HG03558 (cell line): ENCODE results near the gene TECPR1.
A peak's percentile ranks its signal among the peaks of the same experiment; 100 is the strongest.

Experiments
- ATAC-seq: cut with Tn5 transposase; IDR thresholded peaks from one replicate; pipeline ENCODE4 v1.9.1; 2021; ENCODE audit warnings: moderate number of reproducible peaks; ENCODE audit not compliant: unreplicated experiment; ENCODE audit errors: extremely low read depth

Gene TECPR1

DNA sequence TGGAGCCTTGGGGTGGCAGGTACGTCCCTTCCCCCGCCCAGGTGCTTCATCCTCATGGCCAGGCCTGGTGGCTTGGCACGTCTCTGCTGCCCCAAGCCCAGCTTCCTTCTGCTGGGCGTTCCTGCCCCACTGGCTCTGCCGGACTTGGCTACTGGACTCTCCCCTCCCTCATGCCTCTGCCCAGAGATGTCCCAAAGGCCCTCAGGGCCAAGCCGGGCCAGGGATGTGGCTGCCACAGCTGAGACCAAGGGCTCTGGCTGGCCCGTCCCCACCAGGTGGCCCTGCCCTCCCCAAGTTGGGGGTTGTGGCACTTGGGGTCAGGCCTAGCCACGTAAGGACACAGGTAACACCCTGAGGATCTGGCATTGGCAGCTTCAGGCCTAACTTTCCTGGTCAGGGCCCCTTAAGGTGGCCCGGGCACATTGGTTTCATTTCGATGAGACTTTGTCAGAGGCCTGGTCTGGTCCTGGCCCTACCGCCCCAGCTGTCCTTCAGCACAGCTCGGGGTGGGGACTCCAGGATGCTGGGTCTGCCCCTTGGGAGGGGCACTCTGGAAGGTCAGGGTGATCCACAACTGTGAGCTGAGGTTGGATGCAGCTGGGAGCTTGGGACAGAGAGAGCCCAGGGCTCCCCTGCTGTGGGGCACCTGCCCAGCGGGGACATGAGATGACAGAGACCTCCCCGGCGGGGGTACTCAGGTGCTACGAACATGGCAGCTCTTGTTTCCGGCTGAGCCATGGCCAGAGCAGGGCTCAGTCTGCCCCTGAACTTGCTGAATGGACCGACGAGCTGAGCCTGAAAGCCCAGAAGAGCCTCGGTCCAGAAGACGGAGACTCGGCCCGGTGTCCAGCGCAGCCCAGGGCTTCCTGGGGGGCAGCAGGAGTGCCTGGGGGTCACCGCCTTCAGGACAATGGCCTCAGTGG is 37.9 kb downstream of the TECPR1 start:
- ATAC-seq, result no peak

DNA sequence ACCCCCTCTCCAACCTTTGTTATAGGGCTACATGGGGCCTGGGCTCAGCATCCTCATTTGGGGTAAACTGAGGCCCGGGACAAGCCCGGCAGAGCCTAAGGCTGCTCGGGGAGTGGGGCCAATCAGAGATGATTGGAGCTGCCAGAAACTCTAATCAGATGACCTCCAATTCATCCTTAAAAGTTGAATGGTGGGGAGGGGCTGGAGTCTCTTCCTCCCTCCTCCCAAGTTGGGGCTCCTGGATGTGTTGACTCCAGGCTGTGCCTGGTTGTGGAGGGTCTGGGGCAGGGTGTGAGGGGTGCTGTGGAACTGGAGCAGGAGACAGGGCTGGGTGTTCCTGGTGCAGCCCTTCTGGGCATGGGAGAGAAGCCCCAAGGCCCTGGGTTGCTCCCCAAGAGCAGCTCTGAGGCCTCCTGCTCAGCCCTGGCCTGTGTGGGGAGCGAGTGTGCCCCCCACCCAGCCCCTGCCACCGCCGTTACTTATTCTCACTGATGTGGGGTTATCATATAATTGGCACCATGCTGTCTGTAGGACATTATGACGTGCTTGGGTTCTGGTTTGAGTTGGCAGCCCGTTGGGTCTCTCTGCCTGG is 38.6 kb downstream of the TECPR1 start:
- ATAC-seq, result no peak

DNA sequence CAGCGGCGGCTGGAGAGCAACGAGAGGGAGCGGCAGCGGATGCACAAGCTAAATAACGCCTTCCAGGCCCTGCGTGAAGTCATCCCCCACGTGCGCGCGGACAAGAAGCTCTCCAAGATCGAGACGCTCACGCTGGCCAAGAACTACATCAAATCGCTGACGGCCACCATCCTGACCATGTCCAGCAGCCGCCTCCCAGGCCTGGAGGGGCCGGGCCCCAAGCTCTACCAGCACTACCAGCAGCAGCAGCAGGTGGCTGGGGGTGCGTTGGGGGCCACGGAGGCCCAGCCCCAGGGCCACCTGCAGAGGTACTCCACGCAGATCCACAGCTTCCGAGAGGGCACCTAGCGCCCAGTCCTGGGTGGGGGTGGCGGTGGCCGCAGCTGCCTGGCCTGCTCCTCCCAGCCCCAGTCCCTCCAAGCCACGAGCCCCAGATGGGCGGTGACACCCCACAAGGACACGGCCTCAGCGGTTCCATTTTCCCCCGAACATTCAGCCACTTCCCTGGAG is 39.4 kb downstream of the TECPR1 start:
- no peak for ATAC-seq

DNA sequence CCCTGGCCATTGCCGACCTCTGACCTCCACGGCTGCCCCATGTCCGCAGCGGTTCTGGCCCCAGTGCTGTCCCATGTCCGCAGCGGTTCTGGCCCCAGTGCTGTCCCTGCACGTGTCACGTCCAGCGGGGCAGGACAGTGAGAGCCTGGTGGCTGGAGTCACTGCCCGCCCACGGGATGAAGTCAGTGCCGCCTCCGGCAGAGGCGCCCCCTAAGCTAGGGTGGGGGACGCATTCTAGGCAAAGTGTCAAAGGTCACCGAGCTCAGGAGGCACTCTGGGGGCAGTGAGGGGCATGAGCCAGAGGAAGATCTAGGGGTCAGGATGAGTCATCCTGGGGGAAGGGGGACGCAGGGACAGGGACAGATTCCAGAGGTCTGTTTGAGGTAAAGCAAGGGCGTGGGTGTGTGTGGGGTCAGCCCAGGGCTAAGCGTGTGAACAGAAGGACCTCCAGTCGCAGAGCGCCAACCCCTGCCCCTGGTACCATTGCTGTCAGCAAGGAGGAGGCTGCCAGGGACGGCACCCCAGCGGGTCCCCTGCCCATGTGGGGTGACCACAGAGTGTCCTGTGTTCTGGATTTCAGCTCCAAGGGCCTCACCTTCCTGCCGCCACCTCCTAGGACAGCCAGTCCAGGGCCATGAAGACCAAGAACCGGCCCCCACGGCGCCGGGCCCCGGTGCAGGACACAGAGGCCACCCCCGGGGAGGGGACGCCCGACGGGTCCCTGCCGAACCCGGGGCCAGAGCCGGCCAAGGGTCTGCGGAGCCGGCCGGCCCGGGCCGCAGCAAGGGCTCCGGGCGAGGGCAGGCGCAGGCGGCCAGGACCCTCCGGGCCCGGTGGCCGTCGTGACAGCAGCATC is 40.1 kb downstream of the TECPR1 start:
- ATAC-seq, result no peak

DNA sequence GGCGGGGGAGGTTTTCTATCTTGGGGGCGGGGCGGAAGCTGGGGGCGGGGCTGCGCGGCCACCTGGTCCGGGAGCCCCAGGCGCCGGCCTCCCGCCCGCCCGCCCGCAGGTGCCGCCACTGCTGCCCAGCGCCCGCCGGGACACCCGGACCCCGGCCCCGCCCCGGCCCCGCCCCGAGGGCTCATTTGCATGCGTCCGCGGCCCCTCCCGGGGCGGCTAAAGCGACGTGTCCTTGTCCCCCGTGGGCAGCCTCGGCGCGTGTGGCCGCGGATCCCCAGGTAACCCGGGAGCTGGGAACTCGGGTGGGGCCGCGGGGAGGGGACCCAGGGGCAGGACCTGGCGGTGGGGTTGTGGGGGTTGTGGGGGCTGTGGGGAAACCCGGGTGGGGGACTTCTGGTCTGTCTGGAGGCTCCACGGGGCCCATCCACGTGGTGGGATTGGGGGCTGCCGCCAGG is 40.8 kb downstream of the TECPR1 start, which contains the start of gene BHLHA15:
TSS of gene BHLHA15 (plus strand) at position 219 of the 455 bp plus-strand sequence. CDS start 871 bp downstream, outside the sequence.
- ATAC-seq, result no peak

DNA sequence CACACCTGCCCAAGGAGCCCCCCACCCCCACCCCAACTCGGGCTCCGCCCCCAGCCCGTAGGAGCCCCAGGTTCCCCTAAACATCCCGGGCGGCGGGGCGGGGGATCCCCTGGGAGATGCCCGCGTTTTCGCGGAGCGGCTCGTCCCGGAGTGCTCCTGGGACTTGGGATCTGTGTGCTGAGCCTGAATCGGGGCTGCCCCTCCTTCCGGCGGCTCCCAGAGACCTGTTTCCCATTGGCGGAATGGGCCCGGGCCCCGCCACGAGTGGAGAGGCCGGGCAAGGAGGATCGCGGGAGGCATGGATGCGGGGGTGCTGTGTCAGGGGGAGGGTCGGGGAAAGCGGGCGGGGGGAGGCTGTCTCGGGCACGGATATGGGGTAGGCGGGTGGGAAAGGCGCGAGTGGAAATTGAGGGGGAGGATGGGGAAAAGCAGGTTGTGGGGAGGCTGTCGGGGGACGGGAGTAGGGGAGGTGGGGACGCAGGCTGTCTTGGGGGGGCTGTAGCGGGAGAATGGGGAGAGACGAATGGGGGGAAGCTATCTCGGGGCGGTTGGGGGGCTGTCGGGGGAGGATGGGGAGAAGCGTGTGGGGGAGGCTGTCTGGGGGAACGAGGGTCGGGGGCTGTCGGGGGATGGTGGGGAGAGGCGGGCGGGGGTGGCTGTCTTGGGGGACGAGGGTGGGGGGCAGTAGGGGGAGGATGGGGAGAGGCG is 41.4 kb downstream of the TECPR1 start:
- ATAC-seq, result no peak

DNA sequence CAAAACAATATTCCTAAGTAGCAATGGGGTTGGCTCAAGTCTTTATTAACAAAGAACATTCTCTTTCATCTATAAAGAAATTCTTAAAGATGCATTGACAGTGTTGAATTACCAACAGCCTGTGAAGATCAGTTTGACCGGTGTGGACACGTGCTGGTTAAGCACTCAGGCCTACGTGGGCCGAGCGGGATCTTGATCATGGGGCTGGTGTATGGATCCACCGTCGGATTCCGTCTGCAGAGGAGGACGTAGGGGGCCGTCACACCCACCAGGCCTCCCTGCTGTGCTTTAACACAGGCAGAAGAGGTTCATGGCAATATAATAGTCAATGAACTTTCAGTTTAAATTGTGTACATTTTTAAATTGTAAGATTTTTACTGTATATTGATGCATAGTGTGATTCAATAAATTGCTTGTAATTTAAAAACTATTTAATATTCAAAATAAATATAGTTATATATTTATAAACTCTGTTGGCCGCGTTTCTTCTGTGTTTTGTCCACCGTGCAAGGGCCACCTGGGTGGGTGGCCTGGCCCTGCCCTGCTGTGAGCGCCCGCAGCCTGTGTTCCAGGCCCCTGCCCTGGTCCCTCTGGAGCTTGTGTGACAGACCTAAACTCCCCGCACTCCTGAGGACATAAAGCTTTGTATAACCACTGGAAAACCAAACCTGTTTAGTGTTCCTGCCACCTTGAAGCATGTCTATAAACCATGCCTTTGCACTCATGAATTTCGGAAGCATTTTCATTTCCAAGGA is 42.7 kb downstream of the TECPR1 start:
- ATAC-seq, result no peak

DNA sequence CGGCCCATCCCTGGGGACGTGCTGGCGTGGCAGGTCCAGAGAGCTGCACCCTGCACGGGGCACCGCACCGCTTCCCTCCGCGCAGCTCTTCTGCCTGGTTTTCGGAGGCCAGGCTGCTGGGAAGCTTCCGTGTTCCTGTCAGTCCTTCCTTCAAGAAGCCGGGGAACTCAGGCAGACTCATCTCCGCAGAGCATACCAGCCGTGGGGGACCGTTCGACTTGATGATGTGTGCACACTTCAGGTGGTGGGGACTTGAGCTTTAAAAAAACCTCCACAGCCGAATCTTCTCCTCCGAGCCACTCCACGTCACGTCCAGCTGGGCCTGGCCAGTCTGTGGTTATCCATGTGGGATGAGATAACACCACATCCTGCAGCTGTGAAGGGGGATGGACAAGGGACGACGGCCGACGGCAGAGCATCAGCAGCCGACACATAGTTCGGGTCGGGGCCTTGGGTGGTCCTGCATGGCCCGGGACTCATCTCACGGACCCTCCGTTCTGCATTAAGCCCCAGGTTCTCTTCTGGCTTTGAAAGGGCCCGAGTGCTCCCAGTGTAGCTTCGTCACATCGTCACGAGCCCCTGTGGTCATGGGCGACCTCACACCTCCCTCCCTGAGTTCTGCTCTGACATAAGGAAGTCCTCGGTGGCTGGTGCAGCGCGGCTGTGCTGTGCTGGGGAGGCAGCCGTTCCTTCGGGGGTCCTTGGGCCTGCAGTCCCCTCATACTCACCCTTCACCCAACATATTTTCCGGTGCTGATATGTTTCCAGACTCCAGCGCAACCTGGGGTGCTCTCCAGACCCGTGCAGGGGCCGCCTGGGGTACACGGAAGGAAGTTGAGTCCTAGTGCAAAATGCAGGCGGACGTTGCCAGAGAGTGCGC is 45.3 kb downstream of the TECPR1 start:
- ATAC-seq, result no peak

DNA sequence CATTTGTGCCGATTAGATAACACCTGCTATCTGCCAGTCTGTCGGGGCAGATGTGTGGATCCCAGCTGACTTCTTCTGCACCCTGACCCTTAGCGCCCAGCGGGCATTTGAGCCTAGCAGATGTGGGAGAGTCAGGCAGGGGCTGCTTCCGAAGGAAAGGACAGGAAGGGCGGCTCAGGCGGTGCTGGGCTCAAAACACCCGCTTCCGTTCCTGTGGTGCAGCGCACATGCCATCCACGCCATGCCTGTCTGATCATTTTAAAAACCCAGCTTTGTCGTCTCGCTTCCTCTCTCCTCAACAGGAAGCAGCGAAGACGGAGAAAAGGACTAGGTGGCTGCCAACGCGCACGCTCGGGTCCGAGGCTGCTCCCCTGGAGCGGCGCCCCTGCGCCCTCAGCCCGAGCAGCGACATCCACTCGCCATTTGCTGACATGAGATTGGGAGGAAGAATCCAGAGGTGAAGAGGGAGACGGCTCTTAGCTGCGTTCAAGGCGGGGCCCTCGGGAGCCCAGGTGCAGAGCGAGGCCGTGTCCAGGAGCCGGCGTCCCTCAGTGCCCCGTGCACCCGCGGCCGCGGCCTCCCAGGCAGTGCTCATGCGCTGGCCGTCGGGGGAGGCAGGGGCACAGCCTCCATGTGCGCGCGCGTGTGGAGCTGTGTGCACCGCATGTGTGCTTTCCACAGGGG is 46.7 kb downstream of the TECPR1 start:
- no peak for ATAC-seq

DNA sequence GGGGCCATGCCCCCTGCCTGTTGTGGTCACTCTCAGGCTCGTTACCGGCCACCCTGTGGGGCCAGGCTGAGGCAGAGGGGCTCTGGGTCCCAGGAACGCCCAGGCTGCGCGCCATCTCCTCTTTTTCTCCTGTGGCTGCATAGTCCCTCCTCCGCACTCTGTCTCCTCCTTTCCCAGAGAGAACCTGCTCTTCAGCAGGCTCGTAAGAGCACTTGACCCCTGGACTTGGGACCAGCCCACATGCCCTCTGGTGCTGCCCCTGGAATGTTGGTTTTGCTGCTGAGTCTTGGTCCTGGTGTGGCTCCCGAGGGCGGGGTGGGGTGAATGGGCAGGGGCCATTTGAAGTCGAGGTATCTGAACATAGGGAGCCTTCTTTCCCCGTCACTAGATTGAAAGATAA is 47.4 kb downstream of the TECPR1 start:
- ATAC-seq, result no peak

DNA sequence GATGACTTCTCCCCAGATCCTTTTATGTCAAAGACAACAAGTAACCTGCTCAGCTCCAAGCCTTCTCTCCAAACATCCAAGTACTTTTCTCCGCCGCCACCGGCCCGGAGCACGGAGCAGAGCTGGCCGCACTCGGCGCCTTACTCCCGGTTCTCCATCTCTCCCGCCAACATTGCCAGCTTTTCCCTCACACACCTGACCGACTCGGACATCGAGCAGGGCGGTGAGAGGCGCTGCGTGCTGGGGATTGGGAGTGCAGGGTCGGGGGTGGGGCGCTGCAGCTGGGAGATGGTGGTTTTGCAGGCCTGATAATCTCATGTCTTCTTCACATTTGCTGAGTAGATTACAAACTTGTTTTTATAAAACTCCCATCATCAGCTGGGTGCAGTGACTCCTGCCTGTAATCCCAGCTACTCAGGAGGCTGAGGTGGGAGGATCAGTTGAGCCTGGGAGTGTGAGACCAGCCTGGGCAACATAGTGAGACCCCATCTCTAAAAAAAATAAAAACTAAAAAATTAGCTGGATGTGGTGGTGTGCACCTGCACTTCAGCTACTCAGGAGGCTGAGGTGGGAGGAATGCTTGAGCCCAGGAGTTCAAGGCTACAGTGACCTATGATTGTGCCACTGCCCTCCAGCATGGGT is 47.9 kb downstream of the TECPR1 start:
- no peak for ATAC-seq

DNA sequence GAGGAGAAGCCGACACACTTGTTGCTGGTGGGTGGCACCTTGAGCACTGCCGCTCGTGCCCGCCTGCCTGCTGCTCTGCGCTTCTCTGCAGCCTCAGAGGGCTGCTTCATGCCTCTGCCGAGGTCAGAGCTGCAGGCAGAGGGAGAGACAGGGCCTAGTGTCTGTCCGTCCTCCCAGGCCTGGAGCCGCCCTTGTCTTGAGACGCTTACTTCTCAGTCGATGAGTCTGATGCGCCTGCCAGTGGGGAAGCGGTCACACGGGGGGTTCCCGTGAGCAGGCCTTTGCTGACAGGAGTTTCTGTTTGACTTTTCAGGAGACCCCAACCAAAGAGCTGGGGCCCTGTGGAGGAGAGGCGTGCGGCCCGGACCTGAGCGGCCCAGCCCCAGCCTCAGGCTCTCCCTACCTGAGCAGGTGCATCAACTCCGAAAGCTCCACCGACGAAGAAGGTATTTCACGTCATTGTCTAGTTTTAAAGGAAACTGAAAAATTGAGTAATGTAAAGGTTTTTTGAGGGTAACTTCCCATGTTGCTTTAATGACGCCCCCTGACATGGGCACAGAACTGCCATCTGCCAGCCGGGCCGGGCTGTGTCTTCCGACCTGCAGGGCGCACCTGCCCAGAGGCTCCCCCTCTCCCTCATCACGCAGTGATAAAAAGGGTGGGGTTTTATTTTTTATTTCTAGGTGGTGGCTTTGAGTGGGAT is 48.6 kb downstream of the TECPR1 start:
- peak; percentile 20 for ATAC-seq

DNA sequence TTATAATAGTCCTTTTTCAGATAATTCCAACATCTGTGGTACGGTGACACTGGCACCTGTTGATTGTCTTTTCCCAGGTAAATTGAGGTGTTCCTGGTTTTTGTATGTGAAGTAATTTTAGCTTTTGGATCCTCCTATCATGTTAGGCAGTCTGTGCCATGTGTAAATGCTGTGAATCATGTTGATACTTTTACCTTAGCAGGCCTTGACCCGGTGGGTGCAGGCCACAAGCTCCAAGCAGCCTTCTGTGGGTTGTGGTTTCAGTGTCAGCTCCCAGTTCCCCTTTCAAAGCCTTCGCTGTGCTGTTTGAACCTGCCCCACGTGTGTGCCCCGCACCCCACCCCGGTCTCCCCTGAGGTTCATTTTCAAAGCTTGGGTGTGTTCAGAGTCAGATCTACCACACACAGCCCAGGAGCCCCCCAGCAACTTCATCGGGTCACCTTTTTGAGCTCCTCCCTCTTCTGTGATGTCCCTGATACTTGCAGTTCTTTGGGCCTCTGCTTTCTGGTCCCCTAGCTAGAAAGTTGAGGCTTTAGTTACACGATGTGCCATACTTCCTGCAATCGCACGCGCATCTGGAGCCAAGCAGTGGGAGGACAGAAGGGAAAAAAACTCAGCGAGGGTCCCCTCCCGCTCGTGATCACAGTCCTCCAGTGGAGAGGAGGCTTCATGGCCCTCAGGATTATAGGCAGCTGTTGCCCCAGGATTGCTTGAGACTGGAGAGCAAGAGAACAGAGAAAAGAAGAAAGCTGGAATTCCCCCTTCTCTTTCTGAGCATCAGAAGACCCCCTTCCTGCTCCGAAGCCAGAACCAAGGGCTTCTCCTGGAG is 49.5 kb downstream of the TECPR1 start:
- peak; percentile 74 for ATAC-seq

DNA sequence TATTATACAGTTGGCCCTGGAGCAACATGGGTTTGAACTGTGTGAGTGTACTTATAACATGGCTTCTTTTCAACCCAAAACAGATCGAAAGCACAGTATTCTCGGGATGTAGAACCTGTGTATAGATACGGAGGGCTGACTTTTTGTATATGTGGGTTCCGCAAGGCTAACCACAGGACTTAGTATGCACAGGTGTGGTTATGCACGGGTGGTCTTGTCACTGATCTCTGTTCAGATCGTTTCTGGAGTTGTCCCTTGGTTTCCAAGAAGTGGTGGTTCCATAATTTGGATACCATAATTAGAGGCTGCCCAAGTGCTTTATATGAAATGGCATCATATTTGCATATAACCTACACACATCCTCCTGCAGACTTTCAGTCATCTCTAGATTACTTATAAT is 51.7 kb downstream of the TECPR1 start:
- ATAC-seq, result peak; percentile 29

DNA sequence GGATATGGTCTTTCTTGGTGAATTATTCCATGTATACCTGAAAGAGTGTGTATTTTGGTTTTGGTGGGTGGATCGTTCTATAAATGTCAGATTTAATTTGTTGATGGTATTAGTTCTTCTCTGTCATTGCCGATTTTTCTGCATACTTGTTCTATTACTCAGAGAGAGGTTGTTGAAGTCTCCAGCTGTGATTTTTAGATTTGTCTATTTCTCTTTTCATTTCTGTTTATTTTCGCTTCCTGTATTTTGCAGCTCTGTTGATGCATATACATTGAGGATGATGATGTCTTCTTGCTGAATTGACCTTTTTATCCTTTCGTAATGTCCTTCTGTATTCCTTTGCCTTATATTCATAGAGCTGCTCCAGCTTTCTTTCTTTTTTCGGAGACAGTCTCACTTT is 52.9 kb downstream of the TECPR1 start:
- ATAC-seq, result no peak
